GM12872 (cell line): ENCODE results near the gene INPP5B.

Source experiments
- CTCF ChIP-seq: IDR thresholded peaks from 3 replicates; pipeline ENCODE4 v1.5.1; 2011; ENCODE audit warnings: low read depth, mild to moderate bottlenecking, low read length, moderate library complexity; ENCODE audit not compliant: insufficient read depth

Gene INPP5B

GRCh38 chr1:37922767-37923550 is 23.9 kb downstream of the INPP5B start:
- 0 out of 3 replicates have a peak, but pooled peaks have one; percentile 13 for TF ChIP-seq CTCF

- TF ChIP-seq CTCF: peak; percentile 74
These were observed 27.6 kb downstream of the INPP5B start for GRCh38 chr1:37919277-37919676.

GRCh38 chr1:37915476-37916093 is 31.3 kb downstream of the INPP5B start:
- no peak for TF ChIP-seq CTCF

GRCh38 chr1:37914719-37915475 is 32.0 kb downstream of the INPP5B start:
- no peak for TF ChIP-seq CTCF

GRCh38 chr1:37905727-37906126 is 41.1 kb downstream of the INPP5B start:
- TF ChIP-seq CTCF: no peak

GRCh38 chr1:37902983-37903382 is 43.9 kb downstream of the INPP5B start:
- TF ChIP-seq CTCF: no peak

- no peak for TF ChIP-seq CTCF
These were observed 45.0 kb downstream of the INPP5B start for GRCh38 chr1:37901893-37902225.
